Head of caudate nucleus (tissue), 42 donors: Measurements from ENCODE around the gene ZIC1.

Experiments used
- DNase-seq, 42 donors: peaks; one replicate each; pipeline versions ENCODE4 v3.0.0 to v3.0.0-alpha.2; 2020 to 2021; ENCODE audit warnings: mixed read lengths in 7 of 42
- intact Hi-C: fragments of 100-400 bp; cut with DNase I; formaldehyde crosslinking; loops from one replicate; pipeline ENCODE4 v1.15.0; 2022

ZIC1 gene

DNA sequence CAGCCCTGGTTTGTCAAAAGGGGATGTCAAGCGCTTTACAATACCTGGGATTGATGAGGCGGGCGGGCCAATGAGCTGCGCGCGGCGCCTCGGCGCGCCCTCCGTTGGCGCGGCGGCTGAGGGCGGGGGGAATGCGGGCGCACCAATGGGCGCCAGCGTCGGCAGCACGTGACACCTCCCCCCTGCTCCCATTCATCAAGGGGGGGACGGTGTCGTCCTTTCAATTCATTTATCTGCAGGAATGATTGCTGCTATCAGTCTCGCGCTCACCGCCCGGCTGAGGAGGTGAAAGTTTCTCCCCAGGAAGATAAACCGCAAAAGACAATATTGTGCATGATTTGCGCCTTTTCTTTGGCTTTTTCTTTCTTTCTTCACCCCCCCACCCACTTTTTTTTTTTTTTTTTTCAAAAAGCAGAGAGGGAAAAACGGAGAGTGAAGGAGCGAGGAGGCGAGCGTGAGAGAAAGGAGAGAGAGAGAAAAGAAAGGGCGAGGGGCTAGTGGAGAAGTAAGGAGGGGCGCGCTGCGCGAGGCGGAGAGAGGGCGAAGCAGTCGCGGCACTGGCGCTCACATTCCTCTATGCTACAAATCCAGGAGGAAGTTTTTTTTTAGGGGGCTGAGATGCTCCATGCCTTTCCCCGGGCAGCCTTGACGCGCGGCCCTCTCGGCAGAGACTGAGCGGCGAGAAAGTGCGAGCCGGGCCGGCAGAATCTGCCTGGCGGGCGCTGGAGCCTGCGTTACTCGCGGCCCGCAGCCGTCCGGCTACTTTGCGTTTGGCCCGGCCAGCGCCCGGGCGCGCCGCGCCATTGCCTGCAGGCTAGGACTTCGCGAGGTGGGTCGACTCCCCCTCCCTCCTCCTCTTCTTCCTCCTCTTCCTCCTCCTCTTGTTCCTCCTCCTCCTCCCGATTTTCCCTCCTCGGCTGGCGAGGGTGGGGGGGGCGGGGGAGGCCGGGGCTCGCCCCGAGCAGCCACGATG is at the start of gene ZIC1:
ZIC1 (plus strand) TSS at position 223 of the 973 bp plus-strand sequence; CDS start at position 971, 748 bp downstream.
- intact Hi-C loops = no loop called here
- peak in 38 of 42 donors; percentile 42 to 90 (median 71) for DNase-seq

DNA sequence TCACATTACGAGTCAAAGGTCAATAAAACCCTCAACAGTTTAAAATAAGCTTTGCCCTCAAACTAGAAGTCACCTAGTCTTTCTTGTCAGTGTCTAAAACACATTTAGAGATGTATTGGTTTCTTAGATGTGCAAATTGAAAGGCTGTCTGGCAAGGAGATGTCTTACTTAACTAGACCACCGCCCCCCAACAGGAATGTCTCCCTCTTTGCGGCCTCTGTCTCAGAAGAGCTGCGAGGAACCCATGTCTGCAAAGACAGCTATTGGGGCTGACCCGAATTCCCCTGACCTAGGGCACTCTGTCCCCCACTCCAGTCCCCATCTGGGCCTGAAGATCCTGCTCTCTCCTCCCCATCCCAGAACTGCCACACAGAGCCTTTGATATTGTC is 49.1 kb upstream of the ZIC1 start:
- DNase-seq = no peak
- intact Hi-C loops = no loop called here

DNA sequence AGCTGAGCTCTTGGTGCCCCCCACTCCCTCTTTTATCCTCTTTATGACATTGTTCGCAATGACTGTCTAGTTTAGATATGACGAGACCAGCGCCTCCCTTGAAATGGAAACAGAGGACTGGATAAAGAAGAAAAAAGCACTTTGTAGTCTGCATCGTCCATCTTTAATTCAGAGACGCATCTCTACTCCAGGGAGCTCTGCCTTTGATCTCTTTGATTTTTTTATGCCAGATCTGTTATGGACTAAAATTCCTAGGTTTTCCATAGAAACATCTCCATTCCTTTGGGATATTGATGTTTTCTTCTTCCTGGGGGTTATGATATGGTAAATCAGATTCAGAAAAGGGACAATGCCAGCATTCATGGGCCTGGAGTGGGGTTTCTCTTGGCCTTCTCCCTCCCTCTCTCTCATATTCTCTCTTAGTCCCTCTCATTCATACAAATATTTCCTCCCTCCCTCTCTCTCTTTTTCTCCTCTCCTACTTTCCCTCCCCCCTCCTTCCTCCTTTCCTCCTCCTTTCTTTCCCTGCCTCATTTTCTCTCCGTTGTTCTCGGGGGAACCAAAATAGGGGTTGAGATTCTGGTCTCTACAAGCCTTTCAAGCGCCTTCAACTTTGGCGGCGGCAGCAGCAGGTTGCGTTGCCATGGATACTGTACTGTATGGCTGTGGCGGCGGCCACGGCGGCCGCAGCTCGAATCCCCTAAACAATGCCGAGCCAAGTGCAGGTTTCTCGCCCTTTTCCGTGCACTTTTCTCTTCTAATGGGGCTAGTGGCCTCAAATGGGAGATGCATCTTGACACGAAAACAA is 48.3 kb upstream of the ZIC1 start:
- no peak for DNase-seq
- intact Hi-C loops = no loop called here

DNA sequence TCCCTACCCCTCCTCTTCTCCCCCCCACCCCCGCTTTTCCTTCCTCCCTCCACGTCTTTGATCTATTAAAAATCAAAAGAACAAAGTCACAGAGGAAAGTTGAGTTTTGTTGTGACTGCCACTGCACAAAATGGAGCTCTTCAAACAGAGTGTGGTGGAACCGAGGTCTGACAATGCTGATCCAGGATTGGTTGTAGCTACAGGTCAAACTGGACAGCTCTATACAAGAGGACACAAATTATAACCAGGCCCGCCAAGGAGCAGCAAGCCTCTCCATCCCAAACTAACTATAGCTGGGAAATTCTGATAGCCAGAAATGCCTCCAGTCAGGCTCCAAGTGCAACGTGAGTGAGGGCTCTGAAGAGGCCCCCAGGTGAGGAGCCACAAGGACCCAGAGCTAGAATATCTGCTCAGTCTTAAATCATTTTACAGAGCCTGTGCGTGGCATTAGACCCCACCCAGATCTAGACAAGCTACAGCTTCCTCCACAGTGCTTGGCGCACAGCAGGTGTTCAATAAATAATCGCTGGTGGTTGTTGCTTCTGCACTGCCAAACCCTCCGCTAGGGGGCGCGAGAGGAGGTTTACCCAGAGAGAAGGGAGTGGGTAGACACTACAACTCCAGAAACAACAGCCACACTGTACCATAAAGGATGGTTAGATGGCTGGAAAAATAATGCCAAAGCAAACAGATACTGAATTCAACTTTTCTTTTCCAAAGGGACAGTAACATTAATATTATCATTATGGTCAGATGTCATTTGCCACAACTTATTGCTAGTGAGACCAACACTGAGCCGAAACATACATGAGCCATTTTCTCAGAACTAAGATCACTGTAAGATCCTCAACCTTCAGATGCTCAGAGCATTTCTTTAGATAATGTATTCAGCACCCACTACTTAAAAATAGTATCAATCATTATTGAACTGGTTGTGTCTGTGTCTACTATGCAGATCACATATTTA is 47.4 kb upstream of the ZIC1 start:
- peak in 21 of 42 donors; percentile 7 to 74 (median 36) for DNase-seq
- intact Hi-C loops = no loop called here

DNA sequence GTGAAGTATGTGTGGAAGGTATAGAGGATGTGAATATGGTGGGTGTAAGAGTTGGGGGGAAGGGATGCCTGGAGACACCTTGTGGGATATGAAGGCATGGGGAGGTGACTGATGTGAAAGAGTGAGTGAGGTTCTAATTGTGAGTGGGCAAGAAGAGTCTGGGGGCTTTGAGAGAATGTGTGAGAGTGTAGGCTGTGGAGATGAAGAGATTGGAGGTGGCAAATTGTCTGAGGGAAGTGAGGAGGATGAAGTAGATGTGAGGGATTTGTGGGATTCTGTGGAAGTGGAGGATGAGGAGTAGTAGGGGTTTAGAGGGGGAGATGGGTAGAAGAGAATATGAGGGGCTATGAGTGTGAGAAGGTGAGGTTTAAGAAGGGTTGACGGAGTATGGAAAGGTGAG is 44.4 kb upstream of the ZIC1 start:
- intact Hi-C loops = no loop called here
- no peak for DNase-seq

DNA sequence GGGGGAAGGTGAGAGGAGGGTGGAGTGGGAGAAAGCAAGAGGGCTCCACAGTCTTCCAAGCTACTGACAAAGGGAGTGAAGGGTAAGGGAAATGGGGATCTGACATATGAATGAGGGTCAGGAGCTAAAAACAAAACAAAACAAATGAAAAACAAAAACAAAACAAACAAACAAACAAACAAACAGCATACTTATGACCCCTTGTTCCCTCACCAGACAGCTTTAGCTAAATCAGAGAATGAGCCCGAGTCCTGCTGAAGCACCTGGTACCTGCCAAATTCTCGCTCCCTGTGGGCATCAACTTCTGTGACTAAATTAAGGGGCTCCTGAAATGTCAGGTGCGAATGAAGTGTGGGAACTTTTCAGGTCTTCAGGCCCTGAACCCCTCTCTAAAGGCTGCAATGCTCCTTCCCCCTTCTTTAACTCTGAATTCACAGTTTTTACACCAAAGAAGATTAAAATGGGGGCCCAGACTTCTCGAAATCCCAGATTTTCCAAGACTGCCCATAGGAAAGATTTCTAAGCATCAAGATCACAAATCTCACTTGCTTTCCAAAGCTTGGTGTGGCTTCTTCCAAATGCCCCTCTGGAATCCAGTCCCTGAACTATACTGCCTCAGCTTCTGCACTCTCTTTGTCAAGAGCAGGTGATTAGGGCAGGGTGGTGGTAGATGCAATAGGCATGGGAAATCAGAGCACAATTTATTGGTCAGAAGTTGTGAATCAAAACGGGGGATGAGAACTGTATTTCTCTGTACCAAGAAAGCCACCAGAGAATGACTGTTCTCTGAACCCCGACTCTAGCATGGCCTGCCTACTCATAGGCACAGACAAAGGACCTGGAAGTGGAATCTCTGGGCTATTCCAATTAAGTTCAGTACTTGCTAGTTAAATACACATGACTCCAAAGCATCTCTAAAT is 43.7 kb upstream of the ZIC1 start:
- DNase-seq = no peak
- intact Hi-C loops = no loop called here

DNA sequence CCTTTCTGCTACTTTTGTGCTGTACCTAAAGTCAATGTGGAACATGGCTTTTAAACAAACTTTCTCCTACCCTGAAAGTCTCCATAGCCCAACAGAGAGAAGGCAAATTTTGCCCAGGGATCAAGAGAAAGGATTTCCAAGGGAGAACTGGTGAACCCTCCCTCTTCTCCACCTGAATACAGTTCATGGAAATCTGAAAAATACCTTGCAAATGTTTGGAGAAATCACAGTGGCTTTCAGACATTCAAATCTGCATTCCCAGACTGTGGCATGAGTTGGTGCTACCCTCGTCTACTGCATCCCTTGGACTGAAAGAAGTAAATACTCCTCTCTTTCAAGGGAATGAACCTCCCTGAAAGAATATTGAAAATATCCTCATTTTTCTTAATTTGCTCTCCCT is 41.5 kb upstream of the ZIC1 start:
- no peak for DNase-seq
- intact Hi-C loops = no loop called here

DNA sequence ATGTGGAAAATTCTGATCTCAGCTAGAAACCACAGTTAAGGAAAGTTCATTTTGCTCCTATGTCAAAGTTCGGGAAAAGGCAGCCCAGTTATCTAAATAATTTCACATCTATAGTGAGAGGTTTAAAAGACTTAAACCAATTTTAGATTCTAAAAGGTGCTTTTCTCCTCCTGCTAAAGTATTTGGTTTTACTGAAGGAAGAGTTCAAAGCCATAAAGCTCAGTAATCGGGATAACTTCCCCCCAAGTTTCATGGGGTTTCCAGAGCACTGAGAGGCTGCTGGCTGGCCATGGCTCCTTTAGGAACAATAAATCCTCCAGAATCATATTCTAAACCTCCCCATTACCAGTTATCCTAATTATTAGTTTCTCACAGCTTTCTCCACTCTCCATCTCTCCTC is 41.0 kb upstream of the ZIC1 start:
- intact Hi-C loops = no loop called here
- no peak for DNase-seq

DNA sequence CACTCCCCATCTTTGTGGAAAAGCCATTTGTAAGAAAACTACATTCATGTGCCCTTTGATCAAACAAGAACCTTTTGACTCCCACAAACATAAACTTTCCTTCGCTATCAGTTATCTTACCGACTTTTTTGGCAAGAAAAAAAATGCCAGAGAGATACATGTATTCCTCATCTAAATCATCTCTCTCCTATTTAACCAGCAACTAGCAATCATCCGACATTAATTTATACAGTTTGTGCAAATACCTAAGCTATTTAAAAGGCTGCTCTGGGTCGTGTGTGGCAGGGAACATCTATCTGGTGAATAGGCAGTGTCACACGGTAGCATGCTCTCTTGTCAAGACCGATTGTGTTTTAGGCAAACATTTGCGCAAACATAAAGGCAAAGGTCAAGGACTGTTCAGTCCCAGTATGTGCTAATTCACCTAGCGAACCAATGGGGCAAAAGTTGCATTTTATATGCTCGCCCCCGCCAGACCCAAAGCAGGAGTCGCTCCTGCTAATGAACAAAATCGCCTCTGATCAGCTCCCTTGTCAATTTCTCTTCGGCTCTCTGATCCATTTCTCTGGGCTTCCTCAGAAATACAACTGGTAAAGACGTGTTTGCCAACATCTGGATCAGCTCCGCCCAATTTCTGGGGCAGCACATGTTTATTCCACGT is 40.5 kb upstream of the ZIC1 start:
- intact Hi-C loops = no loop called here
- DNase-seq = no peak

DNA sequence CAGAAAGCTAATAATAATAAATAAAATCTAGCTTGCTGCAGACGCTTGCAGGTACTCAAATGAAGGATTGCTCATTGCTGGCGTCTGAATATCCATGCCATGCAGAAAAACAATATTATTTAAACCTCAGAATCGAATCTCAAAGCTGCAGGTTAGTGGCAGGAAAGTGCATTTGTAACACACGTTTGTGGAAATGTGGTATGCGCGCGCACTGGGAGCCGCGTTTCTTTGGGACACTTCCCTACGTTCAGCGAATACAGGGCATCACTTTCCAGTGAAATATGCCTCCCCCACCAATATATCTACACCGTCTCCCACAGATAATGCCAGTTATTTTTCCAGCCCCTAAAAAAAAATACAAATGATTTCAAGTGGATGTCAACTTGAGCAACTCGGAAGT is 39.9 kb upstream of the ZIC1 start:
- no peak for DNase-seq

DNA sequence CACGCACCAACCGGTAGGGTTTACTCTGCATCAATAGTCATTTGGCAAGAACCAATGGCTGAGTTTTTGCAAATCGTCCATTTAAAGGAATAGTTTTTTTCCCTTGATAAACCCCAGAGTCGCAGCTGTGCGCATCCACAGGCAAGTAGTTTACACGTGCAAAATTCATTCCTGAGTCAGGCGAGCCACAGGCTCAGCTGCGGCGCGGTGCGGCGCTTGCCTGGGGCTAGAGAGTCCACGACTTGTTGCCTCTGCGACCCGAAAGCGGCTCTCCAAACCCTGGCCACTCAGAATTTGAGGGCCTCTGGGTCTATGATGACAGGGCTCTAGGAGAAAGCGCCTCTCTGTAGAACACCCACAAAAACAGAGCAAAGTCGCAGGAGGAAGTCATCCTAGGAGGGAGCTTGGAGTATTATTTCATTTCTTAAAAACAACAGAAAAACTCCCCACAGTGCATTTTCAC is 39.5 kb upstream of the ZIC1 start:
- no peak for DNase-seq
- intact Hi-C loops = no loop called here

More for the DNA sequence above, 39.9 kb upstream of the ZIC1 start:
- intact Hi-C loops = no loop called here

DNA sequence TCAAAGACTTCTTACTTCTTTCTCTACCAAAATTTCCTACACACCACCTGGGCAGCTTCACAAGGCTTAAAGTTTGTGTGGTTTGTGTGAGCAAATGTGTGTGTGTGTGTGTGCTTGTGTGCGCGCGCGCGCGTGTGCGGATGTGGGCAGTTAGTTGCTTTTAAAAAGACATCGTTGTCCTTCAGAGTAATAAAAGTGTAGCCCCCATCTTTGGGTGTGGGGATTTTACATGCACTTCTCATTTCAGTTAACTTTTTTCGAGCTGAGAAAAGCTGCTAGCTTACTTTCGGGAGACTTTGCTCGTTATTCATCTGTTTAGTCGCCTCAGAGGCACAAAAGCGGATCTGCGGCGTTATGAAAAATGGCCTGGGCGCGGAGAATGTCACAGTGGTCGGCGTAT is 38.8 kb upstream of the ZIC1 start:
- intact Hi-C loops = no loop called here
- no peak for DNase-seq

DNA sequence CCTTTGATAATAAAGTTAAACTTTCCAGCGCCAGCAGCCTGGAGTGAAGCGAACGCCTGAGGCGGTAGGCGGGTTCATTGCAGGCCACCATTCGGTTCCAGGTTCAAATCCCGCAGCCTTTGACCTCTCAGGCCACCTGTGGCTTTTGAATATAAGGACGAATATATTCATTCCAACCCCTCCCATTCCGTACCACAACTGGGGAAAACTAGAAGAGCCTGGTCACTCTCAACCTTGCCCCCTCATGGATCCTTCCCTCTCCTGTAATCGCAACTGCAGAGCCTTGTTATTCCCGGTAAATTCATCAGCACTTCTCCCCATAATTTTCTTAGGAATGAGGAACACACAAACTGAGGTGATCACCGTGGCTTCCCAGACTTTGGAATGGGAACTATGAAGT is 38.0 kb upstream of the ZIC1 start:
- intact Hi-C loops = no loop called here

DNA sequence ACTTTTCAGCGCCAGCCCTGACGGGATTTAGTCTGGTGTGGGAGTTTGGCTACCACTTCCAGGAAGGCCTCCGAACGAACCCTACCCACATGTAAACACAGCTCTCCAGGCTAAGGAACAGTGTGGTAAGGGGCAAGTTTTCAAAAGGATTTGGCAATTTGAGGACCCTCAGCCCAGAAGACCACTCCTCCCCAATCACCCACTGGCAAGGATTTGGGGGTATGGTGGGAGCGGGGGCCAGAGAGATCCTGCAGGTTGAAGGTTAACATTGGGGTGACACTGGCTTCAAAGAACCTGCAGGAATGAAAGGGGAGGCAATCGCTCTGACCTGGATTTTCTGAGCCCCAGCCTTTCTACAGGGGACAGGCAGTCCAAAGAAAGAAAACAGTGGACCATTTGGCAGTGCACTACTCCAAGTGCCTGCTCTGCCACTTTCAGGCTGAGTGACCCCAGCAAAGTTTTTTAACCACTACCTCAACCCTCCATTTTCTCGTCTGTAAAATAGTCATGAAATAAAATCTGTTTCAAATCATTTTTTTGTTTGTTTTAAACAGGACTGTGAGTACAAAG is 37.3 kb upstream of the ZIC1 start:
- no peak for DNase-seq
- intact Hi-C loops = no loop called here

More for the DNA sequence above, 38.0 kb upstream of the ZIC1 start:
- DNase-seq = no peak

DNA sequence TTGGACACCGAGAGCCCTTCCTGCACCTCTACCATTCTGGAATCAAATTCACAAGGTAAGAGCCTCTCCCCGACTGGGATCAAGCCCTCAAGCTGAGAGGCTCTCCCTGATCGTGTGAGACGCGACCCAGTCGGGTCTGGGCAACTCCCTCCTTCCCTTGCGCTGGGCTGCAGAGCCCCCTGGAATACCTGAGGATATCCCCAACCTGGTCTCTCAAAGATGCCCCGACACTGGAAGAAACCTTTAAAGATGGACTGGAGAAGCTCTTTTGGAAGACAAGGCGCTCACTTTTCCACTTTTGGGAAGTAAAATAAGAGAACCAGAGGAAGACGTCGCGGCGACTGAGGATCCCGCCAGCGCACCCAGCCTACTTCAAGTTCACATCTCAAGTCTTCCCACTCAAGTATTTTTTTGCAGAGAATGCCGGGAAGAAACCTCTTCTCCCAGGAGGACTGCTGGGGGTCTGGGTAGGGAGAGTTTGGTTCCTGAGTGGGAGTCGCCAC is 36.6 kb upstream of the ZIC1 start:
- intact Hi-C loops = no loop called here

DNA sequence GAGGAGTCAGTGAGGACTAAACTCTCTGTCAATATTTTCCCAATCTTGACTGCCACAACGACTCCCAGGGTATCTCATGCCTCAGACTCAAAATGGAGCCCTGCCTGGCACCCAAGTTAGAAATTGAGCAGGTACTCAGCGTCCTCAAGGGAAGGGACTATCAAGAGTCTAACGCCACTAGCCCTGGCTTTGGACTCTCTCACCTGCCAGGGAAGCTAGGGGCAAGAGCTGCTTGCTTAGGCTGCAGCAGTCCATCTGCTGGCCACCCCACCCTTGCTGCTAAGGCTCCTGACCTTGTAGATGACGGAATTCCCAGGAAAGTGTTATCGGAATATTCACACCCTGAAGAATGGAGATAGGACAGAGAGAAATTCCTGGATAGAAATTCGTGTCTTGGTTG is 35.9 kb upstream of the ZIC1 start:
- no peak for DNase-seq
- intact Hi-C loops = no loop called here

More for the DNA sequence above, 36.6 kb upstream of the ZIC1 start:
- no peak for DNase-seq
